Endothelial cell of umbilical vein (primary cell): ENCODE measurements around the gene CXCL14. TPM values are rescaled to one million over a fixed set of nuclear protein-coding genes. Genes with fewer than 3 reads are reported as not detected.

Experiments used
- BruUV-seq: library from RNA; stranded (reverse); fragments of 400-500 nt; replicated peaks from 2 replicates; lab custom pipeline; 2021; lab: Mats Ljungman, UMichigan
- CTCF ChIA-PET: fragments of 300-600, 350-600 bp; sonication (Branson Sonifier 250); formaldehyde crosslinking; loops from one replicate; lab custom pipeline; 2021; ENCODE audit warnings: antibody characterized with exemption, inconsistent platforms; lab: Charles Lee
- POLR2A ChIA-PET: fragments of 300-600, 350-600 bp; sonication (Branson Sonifier 250); formaldehyde crosslinking; loops from one replicate; lab custom pipeline; 2021; ENCODE audit warnings: antibody characterized with exemption, inconsistent platforms; lab: Charles Lee
- DNase-seq: peaks from one replicate; pipeline ENCODE4 v3.0.0-alpha.2; 2011; ENCODE audit warnings: low read depth, low spot score
- FAIRE-seq: peaks from 2 replicates; lab custom pipeline; 2011; peaks lifted over from hg19 to GRCh38; lab: Jason Lieb, UNC
- H2AFZ ChIP-seq: 2 replicates; pipeline ENCODE4 v1.6.0; 2012; ENCODE audit warnings: low read depth, low read length, control low read depth, inconsistent platforms
- H3K27ac ChIP-seq: 2 replicates; pipeline ENCODE4 v1.5.1; 2011; ENCODE audit warnings: low read depth, mild to moderate bottlenecking, control low read depth, low read length, moderate library complexity; ENCODE audit not compliant: insufficient read depth
- H3K27me3 ChIP-seq, 2 experiments: 2 replicates each; pipeline versions ENCODE4 v1.6.0 to v1.6.1; 2011; ENCODE audit warnings: low read length in 2 of 2, mixed read lengths in 1 of 2; ENCODE audit not compliant: control insufficient read depth in 2 of 2, insufficient read depth in 2 of 2
- H3K36me3 ChIP-seq, 2 experiments: 2 replicates in 1 of 2; 3 replicates in 1 of 2; pipeline ENCODE4 v1.5.1; 2011; ENCODE audit warnings: low read length in 2 of 2, mild to moderate bottlenecking in 1 of 2, moderate library complexity in 1 of 2; ENCODE audit not compliant: control insufficient read depth in 2 of 2, insufficient read depth in 2 of 2; ENCODE audit errors: extremely low read depth in 1 of 2
- H3K4me1 ChIP-seq: 3 replicates; pipeline ENCODE4 v1.5.1; 2011; ENCODE audit warnings: mild to moderate bottlenecking, low read length; ENCODE audit not compliant: control insufficient read depth, insufficient read depth; ENCODE audit errors: extremely low read depth
- H3K4me2 ChIP-seq: 2 replicates; pipeline ENCODE4 v1.6.1; 2011; ENCODE audit warnings: low read length, control low read depth, mixed read lengths; ENCODE audit not compliant: insufficient read depth
- H3K4me3 ChIP-seq, 3 experiments: fragments of 200-600 bp in 1 of 3; sonication (generic), shearing (Covaris generic) in 1 of 3; replicated peaks in 1 of 3; 2 replicates each; pipeline ENCODE4 v1.5.1; 2011 to 2016; ENCODE audit warnings: control low read depth in 3 of 3, low read length in 3 of 3, mild to moderate bottlenecking in 2 of 3, inconsistent platforms in 1 of 3, low read depth in 1 of 3, moderate library complexity in 1 of 3; ENCODE audit not compliant: insufficient read depth in 1 of 3
- H3K79me2 ChIP-seq: 2 replicates; pipeline ENCODE4 v1.6.0; 2012; ENCODE audit warnings: low read length, inconsistent platforms; ENCODE audit not compliant: control insufficient read depth, insufficient read depth
- H3K9ac ChIP-seq: replicated peaks from 2 replicates; pipeline ENCODE3; 2011; ENCODE audit warnings: low read length, control low read depth; ENCODE audit not compliant: insufficient read depth; ENCODE audit errors: extremely low read depth
- H3K9me1 ChIP-seq: replicated peaks from 3 replicates; pipeline ENCODE4 v1.6.0; 2011; ENCODE audit warnings: mild to moderate bottlenecking, low read length; ENCODE audit not compliant: control insufficient read depth, insufficient read depth; ENCODE audit errors: extremely low read depth
- H3K9me3 ChIP-seq: replicated peaks from 2 replicates; pipeline ENCODE4 v1.5.1; 2012; ENCODE audit warnings: low read length, inconsistent platforms; ENCODE audit not compliant: control insufficient read depth, insufficient read depth
- H4K20me1 ChIP-seq: replicated peaks from 2 replicates; pipeline ENCODE3; 2011; ENCODE audit warnings: mild to moderate bottlenecking, low read length; ENCODE audit not compliant: control insufficient read depth, insufficient read depth; ENCODE audit errors: extremely low read depth
- EZH2 ChIP-seq: IDR thresholded peaks from 2 replicates; pipeline ENCODE4 v1.6.1; 2012; ENCODE audit warnings: borderline replicate concordance, low read depth, mild to moderate bottlenecking, moderate library complexity, low read length, inconsistent platforms; ENCODE audit not compliant: severe bottlenecking
- FOS ChIP-seq: IDR thresholded peaks from 2 replicates; pipeline ENCODE4 v1.6.1; 2011; ENCODE audit warnings: mild to moderate bottlenecking, low read length, moderate library complexity, borderline replicate concordance; ENCODE audit not compliant: insufficient read depth
- GATA2 ChIP-seq: IDR thresholded peaks from 2 replicates; pipeline ENCODE4 v1.7.0; 2011; ENCODE audit warnings: low read depth, mild to moderate bottlenecking, moderate library complexity, mixed read lengths, low read length; ENCODE audit not compliant: insufficient read length, insufficient read depth
- JUN ChIP-seq: IDR thresholded peaks from 2 replicates; pipeline ENCODE4 v1.6.1; 2011; ENCODE audit warnings: borderline replicate concordance, low read depth; ENCODE audit not compliant: insufficient read length, insufficient read depth
- MYC ChIP-seq: IDR thresholded peaks from one replicate; pipeline ENCODE4 v1.6.1; 2011; ENCODE audit warnings: mild to moderate bottlenecking, low read depth, low read length
- POLR2A ChIP-seq: IDR thresholded peaks from 2 replicates; pipeline ENCODE4 v1.6.1; 2012; ENCODE audit warnings: low read depth, mild to moderate bottlenecking, control low read depth, low read length
- POLR2AphosphoS5 ChIP-seq: IDR thresholded peaks from 2 replicates; pipeline ENCODE4 v1.6.1; 2012; ENCODE audit warnings: low read depth, mild to moderate bottlenecking, control low read depth, low read length, moderate library complexity; ENCODE audit not compliant: insufficient read depth
- dilution Hi-C: fragments of 300-500 bp; cut with MboI; formaldehyde crosslinking; loops from one replicate; pipeline ENCODE4 v1.15.0; 2019; ENCODE audit warnings: low sequenced_read_pairs; ENCODE audit not compliant: extremely low pct_ligation_motif_present
- intact Hi-C: fragments of 100-400 bp; cut with micrococcal nuclease; formaldehyde crosslinking; loops from one replicate; pipeline ENCODE4 v1.10.0; 2022
- polyA plus RNA-seq, 4 experiments: library from polyadenylated mRNA; depleted of rRNA in 3 of 4; stranded (reverse) in 3 of 4; unstranded in 1 of 4; fragments of >200 nt; gene quantifications; 2 replicates each; pipeline versions ENCODE4 v1.2.1 to v1.2.3, GENCODE V29; 2011 to 2012; ENCODE audit warnings: missing spikeins in 1 of 4
- total RNA-seq: library from RNA; stranded (reverse); gene quantifications from 2 replicates; pipeline ENCODE4 v1.2.3, GENCODE V29; 2021
- TF ChIP-seq, protein P1 (sequence below): IDR thresholded peaks from 2 replicates; pipeline ENCODE4 v1.6.1; 2011; ENCODE audit not compliant: insufficient read depth, insufficient read length
- TF ChIP-seq, protein P2 (sequence below), 2 donors: IDR thresholded peaks; 1 replicate in 1 of 2; 2 replicates in 1 of 2; pipeline ENCODE4 v1.5.1; 2011; ENCODE audit warnings: low read length in 2 of 2, mild to moderate bottlenecking in 2 of 2, moderate library complexity in 2 of 2, control low read depth in 1 of 2, inconsistent platforms in 1 of 2, low read depth in 1 of 2; ENCODE audit not compliant: insufficient read depth in 1 of 2; ENCODE audit errors: extremely low read depth in 1 of 2

The CXCL14 gene
- total and polyA plus RNA-seq, 2 donors (not counting 3 experiments of a cell fraction or from before 2014, with no cell fraction given), result not detected

GRCh38 chr5:135615581-135616260, 36.9 kb upstream of the CXCL14 start:
- intact Hi-C loops, result no loop called here
- no TSS peak for BruUV-seq
- Histone ChIP-seq H3K27me3 (no peaks in the 10 kb centered on the region), H3K4me1 (no peaks in the 10 kb centered on the region), H3K27ac (no peak overlapping the region), H3K4me3 (no peak overlapping the region), H2AFZ (no peak overlapping the region), H3K9me1 (no peaks in the 10 kb centered on the region), H3K4me2 (no peak overlapping the region), H3K9me3 (no peaks in the 10 kb centered on the region), H3K79me2 (no peaks in the 10 kb centered on the region), H3K9ac (no peak overlapping the region), H3K36me3 (no peaks in the 10 kb centered on the region), H4K20me1 (no peaks in the 10 kb centered on the region)
- CTCF ChIA-PET, result no interaction called here
- TF ChIP-seq, protein P1, sequence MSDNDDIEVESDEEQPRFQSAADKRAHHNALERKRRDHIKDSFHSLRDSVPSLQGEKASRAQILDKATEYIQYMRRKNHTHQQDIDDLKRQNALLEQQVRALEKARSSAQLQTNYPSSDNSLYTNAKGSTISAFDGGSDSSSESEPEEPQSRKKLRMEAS, result no peak
- TF ChIP-seq FOS (no peak), POLR2A (no peak), JUN (no peak), GATA2 (no peak)
- dilution Hi-C loops, result no loop called here
- no peak for DNase-seq
- POLR2A ChIA-PET, result no interaction called here
- FAIRE-seq, result no peak

DNA sequence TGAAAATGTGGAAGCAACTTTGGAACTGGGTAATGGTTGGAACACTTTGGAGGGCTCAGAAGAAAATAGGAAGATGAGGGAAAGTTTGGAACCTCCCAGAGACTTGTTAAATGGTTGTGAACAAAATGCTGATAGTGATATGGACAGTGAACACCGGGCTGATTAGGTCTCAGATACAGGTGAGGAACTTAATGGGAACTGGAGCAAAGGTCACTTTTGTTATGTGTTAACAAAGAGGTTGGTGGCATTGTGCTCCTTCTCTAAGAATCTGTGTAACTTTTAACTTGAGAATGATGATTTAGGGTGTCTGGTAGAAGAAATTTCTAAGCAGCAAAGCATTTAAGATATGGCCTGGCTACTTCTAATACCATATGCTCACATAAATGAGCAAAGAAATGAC, 36.4 kb upstream of the CXCL14 start:
- Histone ChIP-seq H3K4me3 (no peak overlapping the region), H3K9ac (no peak overlapping the region), H3K9me3 (no peaks in the 10 kb centered on the region), H4K20me1 (no peaks in the 10 kb centered on the region), H3K27me3 (no peaks in the 10 kb centered on the region), H2AFZ (no peak overlapping the region), H3K4me2 (no peak overlapping the region), H3K36me3 (no peaks in the 10 kb centered on the region), H3K27ac (no peak overlapping the region), H3K79me2 (no peaks in the 10 kb centered on the region), H3K9me1 (no peaks in the 10 kb centered on the region), H3K4me1 (no peaks in the 10 kb centered on the region)
- POLR2A ChIA-PET, result no interaction called here
- BruUV-seq, result no TSS peak
- dilution Hi-C loops (no loop called here), intact Hi-C loops (no loop called here)
- TF ChIP-seq GATA2, result no peak
- TF ChIP-seq FOS, result no peak
- TF ChIP-seq, protein P2, sequence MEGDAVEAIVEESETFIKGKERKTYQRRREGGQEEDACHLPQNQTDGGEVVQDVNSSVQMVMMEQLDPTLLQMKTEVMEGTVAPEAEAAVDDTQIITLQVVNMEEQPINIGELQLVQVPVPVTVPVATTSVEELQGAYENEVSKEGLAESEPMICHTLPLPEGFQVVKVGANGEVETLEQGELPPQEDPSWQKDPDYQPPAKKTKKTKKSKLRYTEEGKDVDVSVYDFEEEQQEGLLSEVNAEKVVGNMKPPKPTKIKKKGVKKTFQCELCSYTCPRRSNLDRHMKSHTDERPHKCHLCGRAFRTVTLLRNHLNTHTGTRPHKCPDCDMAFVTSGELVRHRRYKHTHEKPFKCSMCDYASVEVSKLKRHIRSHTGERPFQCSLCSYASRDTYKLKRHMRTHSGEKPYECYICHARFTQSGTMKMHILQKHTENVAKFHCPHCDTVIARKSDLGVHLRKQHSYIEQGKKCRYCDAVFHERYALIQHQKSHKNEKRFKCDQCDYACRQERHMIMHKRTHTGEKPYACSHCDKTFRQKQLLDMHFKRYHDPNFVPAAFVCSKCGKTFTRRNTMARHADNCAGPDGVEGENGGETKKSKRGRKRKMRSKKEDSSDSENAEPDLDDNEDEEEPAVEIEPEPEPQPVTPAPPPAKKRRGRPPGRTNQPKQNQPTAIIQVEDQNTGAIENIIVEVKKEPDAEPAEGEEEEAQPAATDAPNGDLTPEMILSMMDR (IDR thresholded peaks at IDR 0.05; ENCODE audit: extremely low read depth in 1 of 2, insufficient read depth in 1 of 2, low read depth in 1 of 2, low read length in 2 of 2), result no peak
- TF ChIP-seq MYC, result no peak
- TF ChIP-seq POLR2AphosphoS5, result no peak
- no peak for TF ChIP-seq JUN
- TF ChIP-seq EZH2, result no peak
- TF ChIP-seq, protein P1, result no peak
- TF ChIP-seq POLR2A, result no peak
- DNase-seq (no peak), FAIRE-seq (no peak)
- CTCF ChIA-PET, result no interaction called here
